GM18867 (cell line): ENCODE measurements around the gene ARMH3.
"Not testable (repeated sequence)": the region's sequence is repeated elsewhere in the genome, so short reads cannot be mapped to it uniquely, and the experiment has no call there.

Source experiments
- ATAC-seq: cut with Tn5 transposase; IDR thresholded peaks from one replicate; pipeline ENCODE4 v1.9.1; 2021; ENCODE audit warnings: mild to moderate bottlenecking, moderate library complexity; ENCODE audit not compliant: unreplicated experiment

ARMH3 gene

DNA sequence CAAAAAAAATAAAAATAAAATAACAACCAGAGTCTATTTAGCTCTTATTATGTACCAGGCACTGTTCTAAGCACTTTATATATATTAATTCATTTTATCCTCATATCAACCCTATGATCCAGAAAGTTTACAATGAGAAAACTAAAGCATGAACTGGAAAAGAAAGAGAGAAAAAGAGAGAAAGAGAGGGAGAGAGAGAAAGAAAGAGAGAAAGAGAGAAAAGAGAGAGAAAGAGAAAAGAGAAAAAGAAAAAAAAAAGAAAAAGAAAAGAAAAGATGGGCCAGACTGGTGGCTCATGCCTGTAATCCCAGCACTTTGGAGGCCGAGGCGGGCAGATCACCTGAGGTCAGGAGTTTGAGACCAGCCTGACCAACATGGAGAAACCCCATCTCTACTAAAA is 9.9 kb downstream of the ARMH3 start:
- ATAC-seq, result no peak

DNA sequence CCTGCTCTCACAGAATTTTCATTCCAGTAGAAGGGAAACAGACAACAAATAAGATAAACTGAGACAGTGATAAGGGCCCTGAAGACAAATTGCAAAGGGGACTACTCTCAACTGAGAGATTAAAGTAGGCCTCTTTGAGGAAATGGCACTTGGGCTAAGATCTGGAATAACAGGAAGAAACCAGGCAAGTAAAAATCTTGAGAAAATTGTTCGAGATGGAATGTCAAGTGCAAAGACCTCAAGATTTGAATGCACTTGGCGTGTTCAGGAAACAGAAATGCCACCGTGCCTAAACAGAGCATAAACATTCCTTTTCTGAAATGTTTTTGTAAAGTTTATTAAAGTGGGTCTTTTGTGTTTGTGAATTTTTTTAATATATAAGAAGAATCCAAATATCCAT is 10.7 kb downstream of the ARMH3 start:
- no peak for ATAC-seq

DNA sequence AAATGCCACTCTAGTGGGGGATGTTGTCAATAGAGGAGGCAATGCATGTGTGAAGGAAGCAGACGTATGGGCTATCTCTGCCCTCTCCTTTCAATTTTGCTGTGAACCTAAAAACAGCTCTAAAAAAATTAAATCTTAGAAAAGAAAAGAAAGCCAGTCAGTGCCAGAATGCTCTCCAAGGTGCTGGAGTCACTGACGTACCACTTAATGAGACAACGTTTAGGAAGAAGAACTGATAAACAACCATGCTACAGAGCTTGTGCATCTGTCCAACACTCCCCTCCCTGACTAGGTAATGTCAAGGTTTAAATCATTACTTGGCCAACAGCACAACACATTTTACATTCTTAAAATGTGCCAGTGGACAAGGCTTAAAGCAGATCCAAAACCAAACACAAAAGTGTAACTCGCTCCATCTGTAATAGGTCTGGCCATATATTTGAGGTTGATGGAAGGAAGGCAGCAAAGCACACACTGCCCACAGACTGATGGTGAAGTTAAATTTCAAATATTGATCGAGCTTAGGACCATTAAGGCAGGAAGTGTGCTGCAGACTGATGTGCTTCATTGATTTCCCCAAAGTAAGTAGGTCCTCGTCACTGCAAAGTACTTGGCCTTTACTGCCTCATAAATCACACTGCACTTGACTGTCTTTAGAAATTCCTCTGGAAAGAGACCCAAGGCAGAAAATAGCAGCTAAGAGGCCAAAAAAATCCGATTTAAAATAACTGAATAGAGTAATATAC is 15.5 kb downstream of the ARMH3 start:
- no peak for ATAC-seq

DNA sequence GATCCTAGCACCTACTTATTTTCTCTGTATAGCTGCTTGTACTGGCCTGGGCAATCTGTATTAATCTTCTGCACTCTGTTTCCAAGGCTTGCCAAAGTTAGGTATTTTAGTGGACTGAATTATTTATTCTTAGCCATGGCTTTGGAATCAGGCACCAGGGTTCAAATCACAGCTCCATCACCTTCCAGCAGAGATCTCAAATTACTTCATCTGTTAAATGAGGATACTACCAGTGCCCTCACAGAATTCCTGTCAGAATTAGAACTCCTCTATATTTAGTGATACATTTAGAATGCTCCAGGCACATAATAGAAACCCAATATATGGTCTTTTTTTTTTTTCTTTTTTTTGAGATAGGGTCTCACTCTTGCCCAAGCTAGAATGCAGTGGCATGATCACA is 17.6 kb downstream of the ARMH3 start:
- no peak for ATAC-seq

DNA sequence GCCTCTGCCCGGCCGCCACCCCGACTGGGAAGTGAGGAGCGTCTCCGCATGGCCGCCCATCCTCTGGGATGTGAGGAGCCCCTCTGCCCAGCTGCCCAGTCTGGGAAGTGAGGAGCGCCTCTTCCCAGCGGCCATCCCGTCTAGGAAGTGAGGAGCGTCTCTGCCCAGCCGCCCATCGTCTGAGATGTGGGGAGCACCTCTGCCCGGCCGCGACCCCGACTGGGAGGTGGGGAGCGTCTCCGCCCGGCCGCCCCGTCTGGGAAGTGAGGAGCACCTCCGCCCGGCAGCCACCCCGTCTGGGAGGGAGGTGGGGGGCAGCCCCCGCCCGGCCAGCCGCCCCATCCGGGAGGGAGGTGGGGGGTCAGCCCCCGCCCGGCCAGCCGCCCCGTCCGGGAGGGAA is 20.2 kb downstream of the ARMH3 start:
- ATAC-seq, result not testable (repeated sequence)

DNA sequence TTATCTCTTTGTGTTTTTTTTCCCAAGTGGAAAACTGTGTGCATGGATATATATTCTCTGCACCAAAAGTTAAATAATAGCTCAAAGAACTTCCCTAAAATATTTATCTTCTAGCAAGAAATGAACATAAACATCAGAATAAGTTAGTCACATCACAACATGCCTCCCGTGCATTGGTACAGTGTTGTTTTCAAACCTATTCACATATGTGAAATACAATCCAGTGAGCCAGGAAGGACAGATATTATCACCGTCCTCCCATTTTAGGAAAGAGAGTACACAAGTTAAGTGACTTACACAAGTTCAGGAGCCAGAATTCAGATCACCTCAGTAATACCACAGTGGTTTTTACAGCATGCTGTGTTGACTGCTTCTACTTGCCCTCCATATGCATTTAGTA is 22.2 kb downstream of the ARMH3 start:
- ATAC-seq, result no peak

DNA sequence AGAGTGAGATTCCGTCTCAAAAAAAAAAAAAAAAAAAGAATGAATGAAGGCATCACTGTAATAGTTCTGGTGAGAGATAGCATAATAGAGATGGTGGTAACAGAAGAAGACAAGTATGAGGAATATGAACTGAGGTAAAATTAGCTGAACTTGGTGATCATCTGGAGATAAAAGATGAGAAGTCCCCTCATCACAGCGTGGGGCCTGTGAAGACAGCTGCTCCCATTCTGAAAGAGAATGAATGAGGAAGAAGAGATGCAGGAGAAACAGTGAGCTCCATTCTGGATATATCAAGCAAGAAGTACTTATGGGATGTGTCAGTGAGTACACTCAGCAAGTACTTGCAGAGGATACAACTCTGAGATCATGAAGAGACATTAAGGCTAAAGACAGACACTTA is 28.7 kb downstream of the ARMH3 start:
- ATAC-seq, result no peak

DNA sequence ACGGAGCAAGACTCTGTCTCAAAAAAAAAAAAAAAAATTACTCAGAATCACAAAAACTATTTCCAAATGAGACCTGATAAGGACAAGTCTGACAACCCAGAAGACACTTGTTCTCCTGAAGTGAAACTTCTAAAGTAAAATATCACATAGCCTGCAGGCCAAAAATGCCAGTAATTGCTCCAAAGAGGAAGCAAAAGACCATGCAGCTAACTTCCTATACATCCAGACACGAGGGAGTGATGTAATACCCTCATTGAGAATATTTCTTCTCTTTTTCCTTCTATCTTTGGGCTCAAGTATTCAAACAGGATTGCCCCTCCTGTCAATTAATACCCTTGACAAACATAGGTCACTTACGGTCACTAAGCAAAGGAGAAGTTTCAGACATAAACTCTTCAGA is 31.2 kb downstream of the ARMH3 start:
- ATAC-seq, result no peak

DNA sequence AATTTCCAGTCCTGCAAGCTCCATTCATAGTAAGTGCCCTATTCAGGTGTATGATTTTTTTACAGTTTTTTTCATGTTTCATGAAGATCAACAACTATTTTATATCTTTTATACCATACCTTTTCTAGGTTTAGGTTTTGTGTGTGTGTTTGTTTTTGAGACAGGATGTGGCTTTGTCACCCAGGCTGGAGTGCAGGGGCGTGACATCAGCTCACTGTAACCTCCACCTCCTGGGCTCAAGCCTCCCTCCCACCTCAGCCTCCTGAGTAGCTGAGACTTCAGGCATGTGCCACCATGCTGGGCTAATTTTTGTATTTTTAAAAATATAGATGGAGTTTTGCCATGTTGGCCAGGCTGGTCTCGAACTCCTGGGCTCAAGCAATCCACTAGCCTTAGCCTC is 35.0 kb downstream of the ARMH3 start:
- no peak for ATAC-seq

DNA sequence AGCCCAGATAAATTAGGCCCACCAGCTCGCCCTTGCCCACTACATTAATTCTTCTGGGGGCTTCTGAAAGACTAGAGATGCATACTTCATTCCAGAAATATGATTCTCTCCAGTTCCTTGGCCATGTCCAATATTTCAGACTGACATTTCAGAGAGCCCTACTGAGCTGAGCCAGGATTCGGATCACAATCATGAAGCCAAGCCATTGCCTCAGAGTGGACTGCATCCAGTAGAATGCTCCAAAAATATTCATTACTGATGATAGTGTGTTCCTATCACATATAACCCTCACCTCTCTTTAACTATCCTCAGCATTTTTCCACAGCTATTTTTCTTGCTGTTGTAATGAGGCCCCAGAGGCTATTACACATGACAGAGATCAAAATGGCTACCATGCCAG is 38.7 kb downstream of the ARMH3 start:
- ATAC-seq, result no peak

DNA sequence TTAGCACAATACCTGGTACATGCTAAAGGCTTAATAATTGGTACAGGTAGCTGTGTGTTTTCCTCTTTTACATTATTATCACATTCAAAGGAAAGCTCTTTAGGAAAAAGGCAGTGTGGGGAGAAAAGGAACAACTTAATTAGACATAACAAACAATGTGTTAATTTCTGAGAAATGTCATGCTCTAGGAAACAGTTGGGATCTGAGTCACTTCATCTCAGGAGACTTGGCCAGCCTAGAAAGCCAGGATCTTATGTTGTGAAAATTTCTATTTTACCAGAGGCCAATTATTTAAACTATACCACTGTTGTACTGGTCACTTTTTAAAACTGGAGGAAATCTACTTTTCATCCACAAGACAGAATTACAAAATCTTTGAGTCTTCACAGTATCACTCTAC is 39.6 kb downstream of the ARMH3 start:
- no peak for ATAC-seq

DNA sequence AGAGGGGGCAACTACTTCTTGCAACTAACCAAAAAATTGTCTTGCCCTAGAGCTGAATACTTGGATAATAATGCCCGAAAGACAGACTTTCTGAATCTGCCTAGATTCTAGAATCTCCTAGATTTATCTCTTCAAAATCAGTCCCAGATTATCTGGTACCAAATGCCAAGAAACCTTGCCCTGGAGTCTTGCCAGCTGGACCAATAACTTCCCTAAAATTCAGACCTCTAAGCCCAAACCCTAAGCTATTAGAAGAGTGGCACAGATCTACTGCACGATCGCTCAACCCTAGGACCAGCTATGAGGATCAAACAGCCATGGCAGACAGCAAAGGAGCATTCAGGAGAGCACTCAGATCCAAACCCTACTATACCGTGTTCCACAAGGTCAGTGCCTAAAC is 45.0 kb downstream of the ARMH3 start:
- ATAC-seq, result no peak

DNA sequence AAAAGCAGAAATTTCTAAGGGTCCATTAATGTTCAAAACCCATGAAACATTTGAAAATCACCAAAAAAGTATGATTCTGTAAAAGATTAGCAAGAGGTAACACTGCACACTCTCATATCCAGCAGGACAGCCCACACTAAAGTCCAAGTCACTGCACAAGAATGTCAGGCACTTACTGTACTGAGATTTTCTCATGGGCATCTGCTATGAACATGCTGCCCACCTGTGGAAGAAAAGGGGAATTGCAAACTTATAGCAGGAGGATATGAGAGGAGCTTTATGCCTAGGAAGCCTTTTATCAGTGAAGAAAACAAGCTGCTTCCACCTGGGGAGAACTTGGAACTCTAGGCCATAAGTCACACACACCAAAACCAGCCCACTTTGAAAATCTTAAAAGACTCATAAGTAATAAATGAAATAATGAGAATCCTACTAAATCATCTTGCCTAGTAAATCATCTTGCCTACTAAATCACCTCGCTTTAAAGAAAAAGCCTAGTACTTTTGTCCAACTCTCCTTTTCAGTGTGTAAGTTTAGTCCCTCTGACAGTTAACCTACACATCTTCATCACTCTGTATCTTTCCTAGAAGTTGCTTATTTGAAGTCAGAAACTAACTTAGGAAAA is 46.1 kb downstream of the ARMH3 start:
- ATAC-seq, result peak; percentile 53

DNA sequence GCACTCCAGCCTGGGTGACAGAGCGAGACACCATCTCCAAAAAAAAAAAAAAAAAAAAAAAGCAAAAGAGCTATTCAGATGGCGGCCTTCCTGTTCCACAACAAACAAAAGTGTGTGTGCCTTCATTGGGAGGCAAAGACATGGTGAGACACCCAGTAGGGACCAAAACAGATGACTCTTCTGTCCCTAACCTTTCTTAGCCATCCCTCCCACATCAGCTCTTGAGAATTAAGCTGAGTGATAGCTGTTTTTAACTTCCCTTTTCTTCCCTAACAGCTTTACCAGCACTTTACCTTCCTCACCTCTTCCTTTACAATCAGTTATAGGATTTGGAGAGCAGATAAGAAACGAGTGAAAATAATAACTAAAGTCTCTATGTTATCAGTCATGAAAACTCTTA is 48.2 kb downstream of the ARMH3 start:
- no peak for ATAC-seq

DNA sequence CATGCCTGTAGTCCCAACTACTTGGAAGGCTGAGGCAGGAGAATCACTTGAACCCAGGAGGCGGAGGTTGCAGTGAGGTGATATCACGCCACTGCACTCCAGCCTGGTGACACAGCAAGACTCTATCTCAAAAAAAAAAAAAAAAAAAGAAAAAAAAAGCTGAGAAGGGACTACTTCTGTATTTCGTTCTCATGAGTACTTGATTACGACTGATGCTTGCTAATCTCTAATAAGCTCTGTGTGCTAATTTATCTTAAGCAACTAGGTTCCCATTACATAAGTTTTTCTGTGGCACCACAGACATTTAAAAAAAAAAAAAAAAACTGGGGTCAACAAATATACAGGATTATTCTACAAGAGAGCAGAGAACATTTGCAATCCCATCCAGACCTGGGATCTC is 48.9 kb downstream of the ARMH3 start:
- ATAC-seq, result not testable (repeated sequence)

DNA sequence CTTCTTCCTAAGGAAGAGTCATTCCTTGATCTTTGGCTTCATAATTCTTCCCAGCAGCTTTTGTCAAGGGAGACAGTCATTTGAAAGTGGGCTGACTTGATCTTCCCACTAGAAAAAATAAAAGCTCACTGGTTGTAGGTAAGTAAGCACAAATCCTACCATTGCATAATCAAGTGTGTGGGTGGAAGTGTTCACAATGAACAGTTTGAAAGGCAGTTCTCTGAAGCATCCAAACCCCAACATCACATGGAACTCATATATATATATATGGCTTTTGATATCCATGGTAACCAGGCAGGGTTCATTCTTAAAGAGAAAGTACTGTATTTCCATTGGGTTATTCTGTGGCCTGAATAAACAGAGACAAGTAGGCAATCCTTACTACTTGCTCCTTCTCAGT is 51.6 kb downstream of the ARMH3 start:
- ATAC-seq, result no peak

DNA sequence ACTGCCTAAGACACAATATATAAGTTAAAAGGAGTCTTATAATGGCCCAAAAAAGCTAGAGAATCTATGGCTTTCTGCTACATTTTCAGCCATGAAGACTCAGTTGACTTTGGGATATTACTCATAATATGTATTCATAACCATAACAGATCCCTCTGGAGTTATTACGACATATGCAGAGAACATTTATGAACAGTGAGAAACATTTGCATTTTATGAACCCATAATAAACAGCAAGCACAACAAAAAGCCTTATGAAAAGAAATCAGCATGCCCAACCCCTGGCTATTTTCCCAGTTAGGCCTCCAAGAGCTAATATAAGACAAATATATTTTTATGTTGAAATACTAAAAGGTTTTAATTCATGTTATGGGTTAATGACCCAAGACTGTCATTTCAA is 52.4 kb downstream of the ARMH3 start:
- no peak for ATAC-seq

DNA sequence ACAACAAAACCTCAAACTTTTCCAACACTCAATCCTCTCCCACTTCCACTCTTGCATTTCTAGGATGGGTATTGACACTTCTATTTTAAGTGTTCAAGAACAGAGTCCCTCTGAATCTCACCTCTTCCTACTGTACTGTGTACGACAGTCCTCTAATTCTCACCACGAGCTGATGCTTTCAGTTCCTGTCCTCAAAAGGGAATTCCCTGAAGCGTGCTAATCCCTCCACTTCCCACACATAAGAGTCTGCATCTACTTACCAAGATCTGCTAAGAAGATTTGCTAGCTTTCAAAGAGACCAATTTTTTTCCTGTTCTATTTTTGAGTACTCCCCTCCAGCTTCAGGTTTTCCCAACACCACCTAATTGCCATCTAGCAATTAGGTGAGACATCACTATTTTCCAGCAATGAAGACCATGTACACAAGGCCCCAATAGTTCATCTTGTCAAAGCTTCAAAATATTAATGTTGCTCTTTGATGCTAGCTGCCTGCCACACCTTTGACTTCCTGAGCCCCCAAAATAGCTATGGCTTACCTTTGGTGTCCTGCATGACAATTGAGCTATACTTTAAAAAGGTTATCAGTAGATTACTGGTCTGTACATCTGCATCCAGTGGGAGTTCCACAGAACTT is 54.4 kb downstream of the ARMH3 start:
- ATAC-seq, result peak; percentile 64

DNA sequence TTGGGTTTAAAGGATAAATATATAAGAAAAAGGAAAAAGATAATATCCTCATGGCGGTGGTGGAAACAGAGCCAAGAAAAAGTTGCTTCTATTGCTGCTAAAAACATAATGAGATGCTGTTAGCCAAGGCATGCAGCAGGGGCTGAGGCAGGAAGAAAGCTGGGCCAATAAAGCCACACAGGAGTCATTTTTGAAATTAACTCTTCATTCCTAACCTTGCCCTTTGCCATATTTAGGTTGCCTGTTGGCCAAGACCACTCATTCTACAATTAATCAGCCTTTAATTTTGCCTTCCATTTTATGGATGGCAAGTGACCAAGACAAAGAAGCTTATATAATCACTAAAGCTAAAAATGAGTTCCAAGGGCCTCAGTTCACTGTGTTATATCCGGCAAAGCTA is 58.2 kb downstream of the ARMH3 start:
- ATAC-seq, result no peak

DNA sequence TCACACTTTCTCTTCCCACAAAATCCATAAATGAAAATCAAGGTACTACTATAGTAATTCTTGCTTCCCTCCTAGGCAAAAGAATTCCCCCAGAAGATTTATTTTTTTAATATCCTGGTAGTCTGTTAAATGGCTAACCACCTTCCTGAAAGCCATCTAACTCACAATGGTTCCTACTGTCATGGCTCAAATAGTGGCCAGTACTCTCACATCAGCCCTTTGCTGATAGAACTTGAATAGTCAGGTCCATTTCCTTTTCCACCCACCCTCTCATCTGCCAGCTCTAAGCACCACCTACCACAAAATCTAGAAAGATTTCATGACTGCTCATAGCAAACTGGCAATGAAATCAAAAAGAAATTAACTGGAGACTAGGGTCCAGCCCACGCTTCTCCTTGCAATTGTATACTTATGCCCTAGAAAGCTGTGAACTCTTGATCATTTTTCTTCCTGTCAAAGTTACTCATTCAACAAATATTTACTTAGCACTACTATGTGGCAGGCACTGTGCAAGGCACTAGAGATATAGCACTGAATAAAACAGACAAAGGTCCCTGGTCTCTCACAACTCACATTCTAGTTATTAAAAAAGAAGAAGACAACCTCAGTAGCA is 60.4 kb downstream of the ARMH3 start:
- no peak for ATAC-seq

DNA sequence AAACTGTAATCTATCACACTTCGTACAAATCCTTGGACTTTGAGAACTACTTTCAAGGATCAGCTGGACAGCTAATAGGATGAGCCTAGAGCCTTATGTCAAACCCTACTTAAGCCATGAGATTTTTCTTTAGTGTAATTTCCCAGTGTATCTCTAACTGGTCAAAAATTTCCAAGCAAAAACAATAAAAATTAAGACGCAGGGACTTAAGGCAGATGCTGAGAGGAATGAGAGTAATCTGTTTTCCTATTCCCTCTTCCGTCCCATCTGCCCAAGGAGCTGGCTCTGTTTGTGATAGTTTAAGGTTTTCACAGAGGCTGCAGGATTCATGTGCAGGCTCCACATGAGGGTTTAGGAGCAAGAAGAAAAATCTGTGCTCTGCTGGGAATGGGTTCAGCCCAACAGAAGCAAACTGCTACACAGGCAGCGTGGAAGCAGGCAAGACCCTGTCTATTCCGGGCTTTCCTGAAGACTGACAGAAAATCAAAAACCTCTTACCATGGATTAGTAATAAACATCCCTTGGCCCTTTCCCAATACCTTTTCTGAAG is 62.2 kb downstream of the ARMH3 start:
- ATAC-seq, result no peak

DNA sequence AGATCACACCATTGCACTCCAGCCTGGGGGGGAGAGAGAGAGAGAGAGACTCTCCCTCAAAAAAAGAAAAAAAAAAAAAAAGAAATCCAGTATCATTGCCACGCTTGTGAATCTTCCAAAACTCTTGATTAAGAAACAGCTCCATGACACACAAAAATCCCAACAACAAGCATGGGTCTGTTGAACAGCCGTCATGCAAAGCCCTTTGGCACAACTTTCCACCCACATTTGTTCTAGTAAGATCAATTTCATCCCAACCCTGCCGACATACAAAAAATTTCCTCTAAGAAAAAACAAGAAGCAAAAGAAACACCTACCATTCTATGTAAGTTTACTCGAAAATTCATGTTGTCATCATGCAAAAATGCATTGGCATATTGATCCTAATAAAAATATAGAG is 62.8 kb downstream of the ARMH3 start:
- no peak for ATAC-seq
